Hematopoietic multipotent progenitor cell treated with erythropoietin and hydrocortisone succinate and interleukin-3 and kit ligand, for 8 days (in vitro differentiated cells): ENCODE measurements around the gene COL4A1.

Experiments used
- DNase-seq: peaks from one replicate; pipeline ENCODE4 v3.0.0-alpha.2; 2015

COL4A1 gene

DNA sequence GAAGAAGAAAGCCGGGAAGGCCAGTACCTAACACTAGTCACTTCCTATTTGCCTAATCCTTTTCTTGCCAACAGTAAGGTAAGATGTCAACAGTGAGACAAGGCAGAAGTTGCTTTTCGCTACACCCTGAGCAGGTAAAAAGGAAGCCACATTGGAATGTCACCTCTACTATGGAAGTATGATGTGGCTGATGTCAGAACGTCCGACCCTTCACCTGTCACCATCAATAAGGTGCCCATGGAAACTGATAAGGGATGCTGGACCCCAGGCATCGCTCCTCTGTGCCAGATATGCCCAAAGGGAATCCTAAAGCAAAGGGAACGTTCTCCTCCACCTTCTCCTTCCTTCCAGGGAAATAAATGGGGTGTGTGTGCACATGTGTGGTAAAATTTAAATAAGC lies 34.3 kb downstream of the COL4A1 start:
- DNase-seq: no peak

GRCh38 chr13:110272227-110272626 lies 34.7 kb downstream of the COL4A1 start:
- DNase-seq: no peak

GRCh38 chr13:110271313-110271712 lies 35.6 kb downstream of the COL4A1 start:
- no peak for DNase-seq

DNA sequence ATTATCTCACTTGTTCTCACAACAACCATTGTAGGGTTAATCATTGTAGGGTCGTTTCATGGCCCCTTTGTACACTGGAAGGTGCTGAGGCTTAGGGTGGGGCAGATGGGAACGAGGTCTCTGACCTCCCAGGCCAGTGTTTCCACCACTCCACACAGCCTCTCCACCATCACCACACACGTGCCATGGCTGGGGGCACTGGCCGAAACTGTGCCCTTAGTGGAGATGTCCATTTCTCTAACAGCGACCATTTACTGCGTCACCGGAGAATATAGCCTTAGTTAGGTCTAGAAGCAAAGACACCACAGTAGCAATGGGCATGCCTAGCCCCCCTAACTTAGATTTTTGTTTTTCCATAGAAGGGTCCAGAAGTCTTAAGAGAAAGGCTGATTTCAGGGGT lies 36.5 kb downstream of the COL4A1 start:
- DNase-seq: no peak

DNA sequence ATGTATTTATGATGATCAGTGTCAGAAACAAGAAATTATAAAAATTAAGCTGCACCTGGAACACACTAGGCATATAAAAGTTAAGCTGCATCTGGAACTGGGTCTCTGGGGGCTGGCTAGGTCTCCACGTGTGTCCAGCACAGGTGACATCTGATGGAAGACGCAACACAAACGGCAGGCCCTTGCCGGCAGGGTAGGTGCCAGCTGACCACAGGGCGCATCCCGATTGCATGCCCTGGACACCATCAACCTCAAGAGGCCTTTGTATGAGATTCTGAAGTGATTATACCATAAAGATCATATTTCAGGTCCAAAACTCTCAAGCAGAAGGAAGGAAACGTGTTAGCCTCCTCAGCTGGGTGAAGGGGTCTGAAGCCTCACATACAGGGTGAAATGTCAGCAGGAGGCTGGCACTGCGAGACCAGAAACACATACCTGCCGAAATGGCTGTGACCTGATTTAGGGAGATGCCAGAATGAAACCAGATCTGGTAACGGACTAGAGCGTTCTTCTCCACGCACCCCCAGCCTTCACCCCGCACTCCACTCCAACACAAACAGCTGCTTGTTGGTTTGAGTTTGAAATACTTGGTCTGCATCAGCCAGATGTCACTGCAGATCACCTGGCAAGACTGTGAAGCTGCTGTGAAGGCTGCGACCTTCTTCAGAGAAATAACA lies 37.3 kb downstream of the COL4A1 start:
- no peak for DNase-seq

DNA sequence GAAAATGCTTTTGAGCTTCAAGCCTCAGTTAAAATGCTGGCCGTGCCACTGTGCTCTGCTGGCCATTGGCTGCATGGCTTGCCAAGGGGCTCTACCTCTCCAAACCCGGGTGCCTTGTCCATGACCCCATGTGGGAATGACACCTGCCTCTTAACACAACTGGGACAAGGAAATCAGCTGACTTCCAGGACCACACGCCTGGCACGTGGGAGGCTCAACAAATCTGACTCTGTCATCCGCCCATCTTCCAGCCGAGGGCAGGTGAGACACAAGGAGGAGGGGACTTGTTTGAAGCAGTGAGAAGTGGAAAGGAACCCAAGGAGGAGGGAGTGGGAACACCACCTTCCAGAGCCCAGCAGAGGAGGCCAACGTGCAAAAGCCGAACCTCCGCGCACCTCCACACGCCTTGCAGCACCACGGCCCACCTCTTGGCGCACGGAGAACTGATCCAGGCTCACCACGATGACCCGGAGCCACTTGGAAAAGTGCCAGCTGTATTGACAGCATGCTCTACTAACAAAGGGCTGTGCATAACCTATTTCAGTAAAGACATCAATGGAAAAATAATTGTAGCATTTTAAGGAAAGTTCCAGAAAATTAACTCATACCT lies 38.3 kb downstream of the COL4A1 start:
- DNase-seq: no peak

- DNase-seq: no peak
Measured at GRCh38 chr13:110268061-110268460, 38.9 kb downstream of the COL4A1 start.

DNA sequence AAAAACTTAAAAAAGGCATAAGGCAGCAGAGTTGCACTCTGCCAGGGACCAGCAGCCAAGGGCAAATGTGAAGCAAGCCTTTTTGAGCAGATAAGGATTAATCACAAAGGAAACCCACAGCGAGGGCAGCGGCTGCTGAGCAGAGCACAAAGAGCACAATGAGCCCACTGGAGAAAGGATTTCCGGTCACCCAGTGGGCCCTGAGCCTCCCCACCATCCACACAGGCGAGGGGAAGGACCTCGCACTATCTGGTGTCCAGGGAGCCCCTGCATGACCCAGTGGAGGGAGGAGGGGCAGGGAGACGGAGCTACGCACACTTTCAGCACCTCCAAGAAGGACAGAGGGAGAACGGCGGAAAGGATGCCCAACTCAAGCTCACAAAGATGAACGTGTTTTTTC lies 40.0 kb downstream of the COL4A1 start:
- DNase-seq: no peak

DNA sequence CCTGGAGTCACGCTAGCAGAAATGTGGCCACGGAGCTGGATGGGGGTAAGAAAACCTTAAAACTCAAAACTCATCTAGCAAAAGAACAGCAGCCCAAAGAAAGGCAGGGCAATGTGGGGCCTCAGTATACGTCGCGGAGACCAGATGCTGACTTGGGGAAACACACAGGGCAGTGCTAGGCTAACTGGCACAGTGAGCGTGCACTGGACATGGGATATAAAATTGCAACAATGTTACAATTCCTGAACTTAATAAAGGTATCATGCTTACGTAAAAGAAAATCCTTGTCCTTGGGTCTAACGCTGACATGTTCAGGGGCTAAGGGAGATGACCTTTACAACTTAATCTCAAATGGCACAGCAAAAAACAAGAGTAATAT lies 40.5 kb downstream of the COL4A1 start:
- no peak for DNase-seq

DNA sequence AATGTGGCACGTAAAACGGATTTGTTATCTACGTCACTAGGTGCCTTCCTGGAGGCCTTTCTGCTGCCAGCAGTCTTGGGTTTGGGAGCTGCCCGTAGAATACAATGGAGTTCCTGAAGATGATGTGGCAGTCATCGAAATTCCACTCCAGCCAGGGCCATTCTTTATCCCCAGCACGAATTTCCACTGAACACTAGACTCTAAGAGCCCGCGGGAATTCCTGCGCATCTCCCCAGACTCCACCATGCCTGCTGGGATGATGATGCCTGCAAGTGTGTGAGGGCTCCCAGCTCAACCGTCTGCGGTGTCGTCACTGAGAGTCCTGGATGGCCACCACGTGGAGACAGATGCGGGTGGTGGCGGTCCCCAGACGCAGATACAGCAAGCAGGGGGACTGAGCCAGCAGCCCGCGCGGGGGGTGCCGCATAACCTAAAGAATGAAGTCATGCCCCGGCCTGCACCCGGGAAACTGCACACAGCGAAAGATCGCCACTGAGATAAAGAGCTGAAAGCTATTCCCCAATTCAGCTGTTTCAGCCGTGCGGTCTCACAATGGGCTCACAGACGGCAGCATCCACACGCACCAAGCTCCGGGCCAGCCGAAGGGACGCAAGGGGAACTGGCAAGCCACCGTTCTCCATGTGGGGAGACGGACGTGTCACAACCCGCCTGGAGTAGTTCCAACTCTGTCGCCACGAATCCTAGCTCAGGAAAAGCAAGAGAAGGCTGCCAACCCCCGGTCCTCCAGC lies 41.1 kb downstream of the COL4A1 start:
- DNase-seq: no peak

DNA sequence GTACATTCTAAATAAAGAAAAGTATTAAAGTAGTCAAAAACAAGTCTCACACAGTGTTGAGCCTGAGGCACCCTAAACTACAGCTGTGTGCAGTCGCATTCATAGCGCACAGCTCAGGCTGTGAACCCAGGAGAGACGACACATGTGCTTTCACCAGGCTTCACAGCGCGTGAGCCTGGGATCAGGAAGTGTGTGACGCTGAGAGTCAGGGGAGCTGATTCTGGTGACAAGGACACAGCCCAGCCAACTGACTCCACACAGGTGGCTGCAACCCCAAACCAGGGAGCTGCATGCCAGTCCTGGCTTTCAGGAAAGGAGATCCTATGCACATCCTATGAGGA lies 41.6 kb downstream of the COL4A1 start:
- no peak for DNase-seq

DNA sequence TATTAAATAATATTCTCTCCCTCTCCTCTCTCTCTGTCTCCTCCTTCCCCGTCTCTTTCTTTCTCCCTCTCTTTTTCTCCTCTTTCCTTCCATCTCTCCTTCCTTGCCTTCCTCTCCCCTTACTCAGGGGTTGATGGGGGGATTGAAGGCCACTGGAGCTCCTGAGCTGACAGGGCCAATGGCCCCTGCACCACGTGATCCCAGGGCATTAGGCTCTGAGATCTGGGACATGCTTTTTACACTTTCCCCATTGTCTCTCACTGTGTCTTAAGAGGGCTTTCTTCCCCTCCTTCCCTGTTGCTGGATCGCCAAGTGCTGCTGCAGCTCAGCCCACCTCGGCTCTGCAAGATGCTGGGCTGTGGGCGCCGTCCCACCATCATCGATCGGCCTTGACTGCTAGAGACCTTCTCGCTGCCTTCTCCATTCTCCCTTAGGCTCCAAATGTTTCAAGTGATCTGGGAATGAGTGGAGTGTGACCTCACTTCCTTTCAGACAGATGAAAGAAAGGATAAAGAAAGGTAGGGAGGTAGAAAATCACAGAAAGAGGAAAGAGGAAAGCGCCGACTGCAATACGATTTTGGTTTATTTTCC lies 42.2 kb downstream of the COL4A1 start:
- DNase-seq: no peak

GRCh38 chr13:110263888-110264287 lies 43.1 kb downstream of the COL4A1 start:
- DNase-seq: no peak

DNA sequence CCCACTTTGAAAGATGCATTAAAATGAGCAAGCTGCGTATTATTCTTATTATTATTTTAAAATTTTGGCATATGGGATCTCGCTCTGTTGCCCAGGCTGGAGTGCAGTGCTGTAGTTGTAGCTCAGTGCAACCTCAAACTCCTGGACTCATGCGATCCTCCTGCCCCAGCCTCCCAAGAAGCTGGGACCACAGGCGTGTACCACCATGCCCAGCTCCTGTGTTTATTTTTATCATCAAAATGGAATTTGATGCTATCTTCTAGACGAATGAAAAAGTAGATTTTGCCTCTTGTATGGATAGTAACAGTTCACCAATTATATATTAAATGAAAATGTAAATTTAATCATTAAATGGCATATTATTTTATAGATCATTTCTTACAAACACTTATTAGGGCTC lies 43.6 kb downstream of the COL4A1 start:
- no peak for DNase-seq

DNA sequence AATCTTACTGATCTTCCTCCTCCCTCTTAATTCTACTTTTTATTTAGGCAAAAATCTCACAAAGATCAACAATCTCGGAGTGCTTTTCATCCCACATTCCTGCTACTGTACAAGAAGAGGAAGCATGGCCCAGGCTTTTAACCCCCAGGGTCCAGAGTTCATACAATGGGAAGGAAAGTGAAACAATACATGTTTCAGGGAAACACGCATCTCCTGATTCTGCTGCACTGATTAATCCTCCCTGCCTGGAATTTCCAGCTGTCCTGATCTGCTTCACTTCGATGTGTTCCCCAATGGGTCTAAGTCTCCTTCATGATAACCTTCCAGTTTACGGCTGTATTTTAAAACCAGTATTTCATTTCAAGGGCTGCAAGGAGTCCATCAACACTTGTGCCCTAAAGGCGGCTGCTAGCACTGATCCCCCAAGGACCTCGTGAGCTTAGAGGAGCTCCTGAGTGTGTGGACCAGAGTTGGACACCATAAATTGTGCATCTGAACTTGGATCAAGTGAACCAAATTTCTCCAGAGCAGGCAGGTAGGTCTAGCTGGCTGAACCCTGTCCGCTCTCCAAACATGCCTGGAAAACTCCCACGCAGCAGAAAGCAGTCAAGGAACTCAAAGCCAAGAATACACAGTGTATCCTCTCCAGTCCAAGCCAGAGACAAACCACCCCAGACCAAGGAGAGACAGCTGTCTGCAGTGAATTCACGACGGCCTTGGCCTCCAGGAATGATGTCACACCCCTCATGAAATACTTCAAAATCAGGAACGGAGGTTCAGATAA lies 44.3 kb downstream of the COL4A1 start:
- DNase-seq: no peak

DNA sequence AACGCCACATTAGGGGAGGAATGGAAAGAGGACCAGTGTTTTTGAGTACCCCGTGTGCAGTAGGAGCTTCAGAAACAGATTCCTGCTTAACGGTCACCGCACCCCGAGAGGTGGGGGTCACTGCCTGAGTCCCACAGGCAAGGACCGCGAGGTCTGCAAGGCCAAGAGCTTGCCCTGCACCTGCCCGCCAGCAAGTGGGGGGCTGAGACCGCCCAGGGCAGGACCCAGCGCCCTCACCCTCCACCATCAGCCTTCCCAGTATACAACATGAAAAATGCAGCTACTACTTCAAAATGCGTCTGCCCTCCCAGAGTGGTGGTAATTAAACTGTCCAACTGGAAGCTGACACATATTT lies 44.9 kb downstream of the COL4A1 start:
- DNase-seq: no peak

DNA sequence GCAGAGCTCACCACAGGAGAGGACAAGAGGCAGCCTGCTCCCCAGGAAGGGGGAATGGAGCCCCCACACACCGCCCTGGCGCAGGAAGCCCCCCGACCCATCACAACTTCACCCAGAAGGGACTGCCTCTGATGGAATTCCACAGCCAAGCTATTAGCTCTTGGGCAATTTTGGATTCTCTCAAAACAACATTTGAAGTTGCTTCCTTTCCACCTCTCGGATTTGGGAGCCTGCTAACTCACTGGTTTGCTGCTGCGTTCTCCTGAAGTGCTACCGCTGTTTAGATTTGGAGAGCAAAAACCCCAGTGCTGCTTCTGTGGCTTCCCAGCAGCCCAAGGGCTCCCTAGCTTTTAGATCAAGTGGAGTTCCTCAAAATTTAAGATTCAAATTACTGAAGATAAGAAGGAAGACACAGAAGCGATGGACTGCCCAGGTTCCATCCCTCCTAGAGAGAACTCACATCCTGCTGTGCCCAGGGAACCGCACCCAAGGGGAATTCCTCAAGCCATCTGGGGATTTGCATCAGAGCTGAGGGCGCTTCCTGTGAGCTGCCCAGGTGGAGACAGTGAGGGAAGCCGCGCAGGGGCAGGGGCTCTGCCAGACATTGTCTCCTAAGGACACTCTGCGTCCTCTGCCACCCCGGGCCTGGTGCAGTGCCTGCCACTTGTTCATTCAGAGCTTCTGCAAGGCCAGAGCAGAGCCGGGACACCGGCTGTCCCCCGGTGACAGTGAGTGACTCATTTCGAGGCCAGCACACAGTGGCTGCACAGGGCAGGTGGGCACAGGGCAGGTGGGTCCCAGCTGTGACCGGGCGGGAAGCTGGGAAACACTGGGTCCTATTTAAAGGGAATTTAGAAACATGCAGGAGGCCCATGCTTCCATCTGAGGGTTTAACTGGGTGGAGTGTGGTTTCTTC lies 45.5 kb downstream of the COL4A1 start:
- DNase-seq: no peak

DNA sequence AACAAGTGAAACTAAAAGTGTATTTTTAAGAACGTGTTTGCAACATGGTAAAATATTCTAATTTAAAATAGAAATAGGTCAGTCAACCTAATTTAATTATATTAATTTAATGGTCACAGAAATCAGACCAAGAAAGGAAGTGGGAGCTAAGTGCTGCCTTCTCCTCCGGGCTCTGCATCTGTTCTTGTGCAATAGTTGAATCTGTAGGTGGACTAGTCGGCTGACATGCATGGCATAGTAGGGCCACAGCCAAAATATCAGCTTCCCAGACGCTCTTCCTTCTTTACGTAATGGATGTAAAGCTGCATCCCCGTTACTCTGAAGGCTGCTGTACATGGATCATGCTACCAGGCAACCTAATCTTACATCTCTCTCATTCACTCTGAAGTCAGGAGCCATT lies 47.3 kb downstream of the COL4A1 start:
- DNase-seq: no peak

DNA sequence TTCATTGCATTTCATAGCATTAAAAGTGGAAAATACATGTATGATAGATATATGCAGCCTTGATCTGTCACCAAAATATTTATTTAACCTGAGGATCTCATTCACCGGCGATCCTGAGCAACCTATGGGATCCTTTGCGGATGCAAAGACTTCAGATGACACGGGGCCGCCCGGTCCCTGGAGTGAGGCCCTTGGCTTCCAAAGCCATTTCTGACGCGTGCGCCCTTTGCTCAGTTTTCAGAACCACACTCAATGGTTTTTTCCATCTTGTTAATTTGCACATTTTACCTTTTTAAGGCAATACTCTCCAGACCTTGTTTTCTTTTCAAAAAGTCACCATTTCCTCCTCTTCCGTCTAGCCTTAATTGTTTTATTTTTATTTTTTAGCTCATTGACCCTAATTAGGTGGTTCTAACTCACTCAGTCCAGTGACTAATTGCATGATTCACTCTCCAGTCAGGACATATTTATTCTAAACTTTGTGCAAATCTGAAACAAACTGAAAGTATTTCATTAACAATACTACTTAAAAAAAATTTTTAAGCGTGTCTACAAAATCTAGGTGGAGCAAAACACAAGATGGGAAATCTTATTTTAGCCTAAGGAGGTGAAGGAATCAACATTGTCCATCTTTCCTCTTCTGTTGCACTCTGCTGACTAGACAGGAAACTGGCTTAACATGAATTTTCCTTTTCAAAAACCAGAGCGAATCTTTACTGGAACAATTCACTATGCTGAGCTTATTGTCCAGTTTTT lies 47.9 kb downstream of the COL4A1 start:
- no peak for DNase-seq

GRCh38 chr13:110257408-110257807 lies 49.5 kb downstream of the COL4A1 start:
- DNase-seq: no peak

GRCh38 chr13:110256126-110256905 lies 50.6 kb downstream of the COL4A1 start:
- no peak for DNase-seq
